HG03135 (cell line): ENCODE measurements around the gene SOCS4.
A peak's percentile ranks its signal among the peaks of the same experiment; 100 is the strongest.
"Not testable (repeated sequence)": the region's sequence is repeated elsewhere in the genome, so short reads cannot be mapped to it uniquely, and the experiment has no call there.

Experiments used
- ATAC-seq: cut with Tn5 transposase; IDR thresholded peaks from one replicate; pipeline ENCODE4 v1.9.1; 2021; ENCODE audit warnings: mild to moderate bottlenecking, moderate library complexity; ENCODE audit not compliant: unreplicated experiment

Gene SOCS4

GRCh38 chr14:55051423-55052268 is 24.6 kb downstream of the SOCS4 start, which contains the start of gene MAPK1IP1L:
Gene MAPK1IP1L, plus strand, starts transcription at chr14:55051647. Its CDS starts 10,037 bp downstream, at chr14:55061684.
- peak; percentile 90 for ATAC-seq

DNA sequence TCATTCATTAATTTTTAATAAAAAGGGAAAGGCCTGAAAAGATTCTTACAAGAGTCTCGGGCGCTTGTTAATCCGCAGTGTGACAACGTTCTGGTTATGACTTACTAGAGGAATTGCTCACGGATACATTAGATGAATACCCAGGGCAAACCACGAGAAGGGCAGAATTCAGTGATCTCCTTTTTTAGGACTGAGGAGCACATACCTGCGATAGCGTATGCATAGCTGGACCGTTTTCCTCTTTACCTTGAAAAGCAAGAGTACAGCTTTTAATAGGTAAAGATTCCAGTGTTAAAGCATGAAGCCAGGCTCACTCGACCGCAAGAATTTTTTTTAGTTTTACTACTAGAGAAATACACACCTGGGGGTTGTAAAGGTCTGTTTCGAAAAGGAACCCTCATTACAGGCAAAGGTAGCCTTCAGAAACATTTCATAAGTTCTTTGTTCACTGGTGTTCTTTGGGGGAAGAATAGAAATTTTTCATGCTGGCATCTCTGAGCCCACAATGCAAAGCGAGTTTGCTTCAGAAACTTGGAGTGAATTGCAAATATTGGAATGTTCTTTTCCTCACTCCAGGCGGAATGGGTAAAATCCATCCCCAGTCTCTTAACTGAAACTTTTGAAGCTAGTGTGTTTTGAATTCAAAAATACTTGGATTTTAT is 25.4 kb downstream of the SOCS4 start:
- peak; percentile 6 for ATAC-seq

DNA sequence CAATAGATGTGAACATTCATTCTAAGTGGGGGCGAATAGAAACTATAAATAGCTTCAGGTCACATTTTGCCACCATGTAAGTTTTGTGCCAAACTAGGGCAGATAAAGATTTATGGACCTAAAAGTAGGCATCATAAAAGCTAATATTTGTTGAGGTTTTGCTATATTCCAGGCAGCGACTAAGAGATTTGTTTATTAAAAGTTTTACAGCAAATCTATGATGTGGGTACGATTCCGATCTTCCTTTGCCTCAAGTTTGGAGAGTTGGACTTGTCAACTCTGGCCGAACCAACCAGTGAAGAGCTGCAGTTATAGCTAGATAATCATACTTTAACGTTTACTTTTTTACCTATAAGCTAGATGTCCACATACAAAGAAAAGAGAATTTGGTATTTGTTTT is 26.0 kb downstream of the SOCS4 start:
- ATAC-seq, result no peak

DNA sequence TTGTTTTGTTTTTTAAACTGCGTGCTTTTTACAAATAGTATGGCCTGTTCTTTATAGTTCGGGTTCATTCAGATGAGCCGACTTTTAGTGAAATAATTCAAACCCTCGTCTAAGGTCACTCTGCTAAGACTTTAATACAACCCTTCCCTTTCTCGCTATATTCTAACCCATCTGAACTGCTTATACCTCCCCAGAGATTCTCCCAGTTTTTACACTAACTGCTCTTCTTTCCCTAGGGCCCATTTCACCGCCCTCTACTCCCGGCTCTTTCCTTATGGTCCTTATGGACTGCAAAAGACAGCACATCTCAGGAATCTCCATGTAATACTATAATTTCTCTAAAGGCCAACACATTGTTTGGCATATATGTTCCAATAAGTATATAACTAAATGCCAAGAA is 26.5 kb downstream of the SOCS4 start:
- ATAC-seq, result no peak

GRCh38 chr14:55054098-55054497 is 27.1 kb downstream of the SOCS4 start:
- no peak for ATAC-seq

DNA sequence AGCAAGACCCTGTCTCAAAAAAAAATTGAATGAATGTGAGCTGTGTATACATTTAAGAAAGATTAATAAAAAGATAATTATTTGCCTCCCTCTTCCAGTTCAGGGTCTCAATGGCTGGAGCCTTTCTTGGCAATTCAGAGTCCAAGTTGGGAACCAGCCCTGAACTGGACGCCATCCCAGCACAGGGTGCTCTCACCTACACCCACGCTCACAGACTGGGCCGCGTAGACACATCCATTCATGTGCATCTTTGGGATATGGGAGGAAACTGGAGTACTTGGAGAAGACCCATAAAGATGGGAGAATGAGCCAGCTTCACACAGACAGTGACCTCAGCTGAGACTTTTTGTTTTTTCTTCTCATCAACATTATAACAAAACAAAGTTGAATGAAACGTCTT is 30.9 kb downstream of the SOCS4 start:
- no peak for ATAC-seq

GRCh38 chr14:55059333-55059732 is 32.3 kb downstream of the SOCS4 start:
- ATAC-seq, result no peak

- ATAC-seq, result no peak
These were observed 35.7 kb downstream of the SOCS4 start for GRCh38 chr14:55062517-55063351.

DNA sequence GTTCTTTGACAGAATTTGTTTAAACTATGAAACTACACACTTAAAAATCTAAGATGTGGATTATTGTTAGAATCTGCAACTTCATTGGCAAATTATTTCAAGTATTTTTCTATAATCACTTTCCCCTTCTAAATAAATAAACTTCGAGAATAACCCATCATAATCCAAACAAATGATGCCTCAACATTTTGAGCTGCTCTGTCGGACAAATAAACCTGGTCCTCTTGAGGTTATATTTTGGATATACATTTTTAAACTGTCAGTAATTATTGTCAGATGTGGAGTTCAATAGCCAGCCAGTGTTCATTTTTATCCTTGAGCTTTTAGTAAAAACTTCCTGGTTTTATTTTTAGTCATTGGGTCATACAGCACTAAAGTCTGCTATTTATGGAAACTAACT is 37.9 kb downstream of the SOCS4 start:
- not testable (repeated sequence) for ATAC-seq

GRCh38 chr14:55065411-55065810 is 38.4 kb downstream of the SOCS4 start:
- no peak for ATAC-seq

GRCh38 chr14:55066223-55066622 is 39.2 kb downstream of the SOCS4 start:
- no peak for ATAC-seq

GRCh38 chr14:55070981-55071411 is 44.0 kb downstream of the SOCS4 start:
- ATAC-seq, result no peak

DNA sequence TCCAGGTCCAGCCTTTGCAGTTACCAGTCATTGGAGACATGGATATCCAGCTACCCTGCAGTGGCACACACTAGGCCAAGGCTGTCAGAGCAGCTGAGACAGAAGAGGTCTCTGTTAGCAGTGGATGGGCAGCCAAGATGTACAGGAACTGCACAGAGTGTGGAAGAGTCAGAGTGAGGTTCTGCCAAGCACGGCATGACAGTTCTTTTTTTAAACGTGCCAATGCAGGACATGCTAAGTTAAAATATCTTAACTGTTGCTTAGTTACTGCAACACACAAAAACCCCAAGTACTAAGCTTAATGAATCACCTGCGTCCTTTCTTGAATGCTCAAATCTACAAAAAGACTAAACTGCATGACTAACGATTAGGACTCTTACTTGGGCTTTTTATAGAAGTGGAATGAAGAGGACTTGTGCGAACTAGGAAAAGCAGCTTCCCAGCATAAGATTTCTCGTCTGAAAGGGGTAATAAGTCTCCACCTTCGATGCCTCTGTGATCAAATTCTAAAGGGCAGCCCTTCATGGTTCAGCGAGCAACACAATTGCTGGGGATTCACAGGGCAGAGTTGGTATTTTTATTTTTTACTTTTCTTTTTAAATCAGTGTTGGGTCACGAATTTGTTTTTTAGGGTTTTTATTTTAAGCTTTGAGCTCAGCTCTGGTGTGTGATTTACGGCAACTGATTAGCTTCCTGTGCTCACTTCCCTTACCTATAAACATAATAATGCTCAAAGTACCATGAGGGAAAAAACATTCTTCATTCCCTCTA is 45.0 kb downstream of the SOCS4 start:
- peak; percentile 56 for ATAC-seq

DNA sequence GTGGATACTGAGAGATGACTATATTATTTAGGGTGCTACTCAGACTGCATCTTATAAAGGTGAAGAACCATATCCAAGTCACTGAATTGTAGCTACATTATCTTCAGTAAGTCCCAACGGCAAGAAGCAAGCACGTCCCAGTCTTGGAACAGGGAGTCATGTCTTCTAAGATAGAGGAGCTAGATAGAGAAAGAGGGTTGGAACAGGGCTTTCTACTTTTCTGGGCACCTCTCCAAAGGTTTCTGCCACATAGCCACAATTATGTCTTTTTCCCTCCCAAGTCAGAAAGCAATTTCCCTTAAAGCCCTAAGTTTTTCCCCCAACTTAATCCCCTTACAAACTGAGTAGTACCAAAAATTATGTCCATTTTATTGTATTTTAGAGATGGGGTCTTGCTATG is 46.8 kb downstream of the SOCS4 start:
- ATAC-seq, result no peak

DNA sequence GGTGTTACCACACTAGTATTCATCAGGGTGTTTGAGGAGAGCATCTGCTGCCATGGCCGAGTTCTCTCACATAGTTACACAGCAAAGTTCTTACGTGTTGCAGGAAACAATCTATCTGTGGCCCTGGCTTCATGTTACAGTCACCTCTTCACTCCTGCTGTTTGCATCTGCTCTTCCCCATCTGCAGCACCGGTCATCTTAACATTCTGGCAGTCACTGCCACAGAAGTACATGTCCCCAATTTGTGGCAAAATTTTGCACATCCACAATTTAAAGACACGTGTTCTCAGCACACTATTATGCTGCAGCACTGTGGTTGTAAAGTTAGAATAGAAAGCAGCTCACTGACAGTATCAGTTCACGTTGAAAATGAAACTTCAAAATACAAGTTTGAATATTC is 47.6 kb downstream of the SOCS4 start:
- ATAC-seq, result no peak

DNA sequence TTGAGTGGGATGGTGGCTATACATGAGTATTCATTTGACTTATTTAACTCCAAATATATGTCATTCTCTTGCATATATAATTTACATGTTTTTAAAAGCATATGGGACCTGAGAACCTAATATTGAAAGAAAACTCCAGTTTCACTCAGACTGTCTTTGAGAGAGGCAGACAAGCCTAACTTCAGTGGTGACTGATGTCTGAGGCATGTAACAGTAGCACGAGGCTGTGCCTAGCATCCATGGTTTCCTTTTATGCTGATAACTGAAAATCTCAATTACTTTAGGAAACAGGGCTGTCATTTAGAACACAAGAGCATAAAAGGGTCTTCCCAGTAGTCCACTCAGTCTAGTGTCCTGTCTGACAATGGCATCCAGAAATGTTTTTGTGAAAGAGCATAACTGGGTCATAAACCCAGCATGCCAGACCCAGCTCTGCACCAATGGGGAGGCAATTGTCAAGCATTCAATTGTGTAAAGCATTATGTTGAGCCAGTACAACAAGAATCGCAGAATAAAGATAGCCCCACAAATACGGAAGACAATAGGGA is 48.7 kb downstream of the SOCS4 start:
- no peak for ATAC-seq

DNA sequence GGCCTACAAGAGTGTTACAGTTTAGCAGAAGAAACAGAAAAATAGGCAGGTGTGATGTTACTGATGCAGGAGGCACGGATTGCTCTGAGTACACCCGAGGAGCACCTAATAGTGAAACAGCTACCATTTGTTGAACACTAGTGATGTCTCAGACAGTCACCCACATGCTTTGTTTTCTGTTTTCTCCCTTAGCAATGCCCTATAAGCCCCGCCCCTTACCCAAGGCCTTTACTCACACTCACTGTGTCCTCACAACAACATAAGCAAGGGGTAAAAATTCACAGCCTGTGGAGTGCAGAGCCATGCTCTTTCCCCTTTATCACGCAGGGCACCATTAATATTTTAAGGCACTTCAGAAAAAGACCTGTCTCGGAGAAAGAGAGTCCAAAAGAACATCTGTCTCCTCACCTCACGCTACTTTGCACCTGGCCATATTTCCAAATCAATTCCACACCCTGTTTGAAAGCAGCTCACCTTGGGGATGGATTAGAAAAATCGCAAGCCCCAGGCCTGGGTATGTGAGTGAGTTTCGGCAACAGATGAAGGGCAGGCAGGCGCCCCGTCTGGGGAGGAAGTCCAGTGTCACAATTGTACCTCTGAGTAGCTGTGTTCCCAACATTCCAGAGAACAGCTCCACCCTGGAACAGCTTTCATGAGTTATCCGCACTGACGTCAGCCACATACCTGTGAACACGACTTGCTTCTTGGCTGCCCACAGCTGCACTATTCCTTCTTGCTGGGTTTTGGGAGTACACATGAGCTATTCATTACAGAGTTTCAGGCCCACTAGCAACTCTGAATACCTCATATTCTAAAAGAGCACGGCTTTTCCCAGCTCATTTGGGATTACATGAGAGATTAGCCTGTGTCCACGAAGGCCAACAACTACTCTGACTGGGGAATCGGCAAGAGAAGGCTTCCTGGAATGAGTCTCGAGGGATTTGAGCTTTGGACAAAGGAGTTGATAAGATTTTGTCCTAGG is 50.4 kb downstream of the SOCS4 start:
- no peak for ATAC-seq

DNA sequence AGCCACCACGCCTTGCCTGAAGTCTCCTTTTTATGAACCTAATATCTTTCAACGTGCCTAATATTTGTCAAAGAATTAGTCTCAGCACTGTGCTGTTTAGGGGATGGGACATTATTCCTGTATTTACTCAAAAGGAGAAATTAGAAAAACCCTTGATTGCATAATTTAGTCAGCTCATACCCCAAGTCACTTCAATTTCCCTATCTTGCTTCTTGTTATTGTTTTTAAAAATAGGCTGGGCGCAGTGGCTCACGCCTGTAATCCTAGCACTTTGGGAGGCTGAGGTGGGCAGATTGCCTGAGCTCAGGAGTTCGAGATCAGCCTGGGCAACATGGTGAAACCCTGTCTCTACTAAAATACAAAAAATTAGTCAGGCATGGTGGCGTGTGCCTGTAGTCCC is 52.9 kb downstream of the SOCS4 start:
- ATAC-seq, result not testable (repeated sequence)

DNA sequence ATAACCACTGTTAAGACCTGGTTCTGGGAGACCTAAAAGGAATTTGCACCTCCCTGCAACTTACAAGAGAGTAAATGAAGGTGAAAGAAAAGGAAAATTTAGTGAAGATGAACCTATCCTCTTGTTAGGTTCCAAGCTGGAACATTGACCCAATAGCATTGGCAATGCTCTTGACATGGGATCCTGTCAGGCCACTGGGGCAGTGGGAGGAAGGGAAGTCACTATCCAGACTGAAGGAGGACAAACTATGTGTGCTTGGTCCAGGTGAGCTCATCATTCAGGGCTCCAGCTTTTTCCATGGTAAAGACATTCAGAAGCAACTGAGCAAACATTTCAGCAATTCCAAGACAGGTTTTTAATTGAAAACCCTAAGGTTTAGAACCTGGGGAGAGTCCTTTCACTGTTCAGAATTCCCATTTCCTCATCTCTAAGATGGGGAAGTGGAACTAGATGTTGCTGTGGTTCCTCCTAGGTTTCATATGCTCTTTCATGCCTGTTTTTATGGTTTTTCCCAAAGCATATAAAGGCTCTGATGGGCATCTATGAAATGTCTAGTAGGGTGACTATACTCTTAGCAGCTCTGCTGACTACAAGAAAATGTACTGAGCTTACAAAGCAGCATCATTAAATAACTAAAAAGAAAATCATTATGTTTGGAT is 57.5 kb downstream of the SOCS4 start:
- ATAC-seq, result no peak
